ENCODE data around the gene SNX9. TPM values are rescaled to one million over a fixed set of nuclear protein-coding genes. Genes with fewer than 3 reads are reported as not detected.
A peak's percentile ranks its signal among the peaks of the same experiment; 100 is the strongest.

The SNX9 gene
- total RNA-seq, 1 experiment from 2014 or later = 31.3 TPM

DNA sequence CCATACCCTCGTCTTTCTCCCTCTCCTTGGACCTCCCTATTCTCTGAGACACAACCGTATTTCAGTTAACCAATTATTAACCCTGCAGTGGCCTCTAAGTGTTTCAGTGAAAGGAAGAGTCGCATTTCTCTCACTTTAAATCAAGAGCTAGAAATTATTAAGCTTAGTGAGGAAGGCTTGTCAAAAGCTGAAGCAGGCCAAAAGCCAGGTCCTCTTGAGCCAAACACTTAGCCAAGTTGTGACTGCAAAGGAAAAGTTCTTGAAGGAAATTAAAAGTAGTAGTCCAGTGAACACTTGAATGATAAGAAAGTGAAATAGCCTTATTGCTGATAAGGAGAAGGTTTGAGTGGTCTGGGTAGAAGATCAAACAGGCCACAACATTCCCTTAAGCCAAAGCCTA is 58.3 kb downstream of the SNX9 start:
- Histone ChIP-seq H2AFZ (ENCODE audit: low read length) (no peak overlapping the region), H4K8ac (replicated peaks; ENCODE audit: insufficient read length, low read depth, low read length) (no peak overlapping the region), H3K79me2 (ENCODE audit: insufficient read depth, low read length) (no peaks in the 10 kb centered on the region), H3K9me3 (ENCODE audit: control insufficient read depth, low read depth, low read length) (no peaks in the 10 kb centered on the region), H2BK5ac (ENCODE audit: insufficient read length, low read length) (no peak overlapping the region), H2BK120ac (ENCODE audit: low read depth, low read length, poor library complexity, severe bottlenecking) (no peak overlapping the region), H2BK15ac (ENCODE audit: low read depth, low read length) (no peak overlapping the region), H2BK12ac (ENCODE audit: insufficient read length, low read depth, low read length) (no peak overlapping the region), H3T11ph (ENCODE audit: low read length) (no peak overlapping the region), H3K18ac (ENCODE audit: insufficient read length, low read depth, low read length) (no peak overlapping the region), H4K5ac (ENCODE audit: insufficient read length, low read depth, low read length) (no peak overlapping the region), H2BK20ac (ENCODE audit: low read depth, low read length, poor library complexity, severe bottlenecking) (no peak overlapping the region), H4K20me1 (ENCODE audit: control insufficient read depth, insufficient read depth, insufficient read length) (no peaks in the 10 kb centered on the region), H3K4ac (ENCODE audit: low read depth, low read length) (no peak overlapping the region), H3K23ac (ENCODE audit: insufficient read length, low read depth, low read length) (no peak overlapping the region), H3K9ac (ENCODE audit: extremely low read depth, insufficient read length, low read length) (no peak overlapping the region), H3K56ac (ENCODE audit: insufficient read length, low read depth, low read length) (no peak overlapping the region), H3K23me2 (ENCODE audit: insufficient read length, low read depth, low read length, poor library complexity, severe bottlenecking) (no peaks in the 10 kb centered on the region), H3K79me1 (ENCODE audit: insufficient read depth, low read depth, low read length, poor library complexity, severe bottlenecking) (no peaks in the 10 kb centered on the region), H3K14ac (ENCODE audit: insufficient read depth, low read length) (no peak overlapping the region), H4K91ac (ENCODE audit: insufficient read length, low read depth, low read length) (no peak overlapping the region), H3K4me1 (ENCODE audit: insufficient read depth, low read length) (no peaks in the 10 kb centered on the region; the same call in 1 of the 2 replicates), H3K4me2 (ENCODE audit: insufficient read depth, insufficient read length, low read length) (no peak overlapping the region), H2AK5ac (ENCODE audit: insufficient read length, low read length) (no peak overlapping the region), H3K27ac (ENCODE audit: insufficient read length, low read depth, low read length) (no peak overlapping the region), H3K27me3 (ENCODE audit: insufficient read depth, low read length) (no peaks in the 10 kb centered on the region)
- no CpG with 5 or more reads among the region's 3 CpGs for WGBS (ENCODE audit: extremely low coverage, insufficient read length, low lambda C conversion rate)
- Mint-ChIP-seq H3K9me3 (no peaks in the 10 kb centered on the region), H3K27ac (peak overlapping the region in 1 of 3 experiments; percentile 40; a peak in 2 of 7 replicates), H3K4me1 (peaks cover 32 to 34% of the 10 kb centered on the region in 2 experiments), H3K27me3 (ENCODE audit: low read depth) (no peaks in the 10 kb centered on the region), H3K36me3 (ENCODE audit: insufficient read depth in 1 of 3, low read depth in 3 of 3) (peaks cover 20 to 40% (median 25%) of the 10 kb centered on the region in 3 experiments; a peak in 6 of 7 replicates), H3K4me3 (no peak overlapping the region)
- DNase-seq = no peak
- TF ChIP-seq, protein P1, sequence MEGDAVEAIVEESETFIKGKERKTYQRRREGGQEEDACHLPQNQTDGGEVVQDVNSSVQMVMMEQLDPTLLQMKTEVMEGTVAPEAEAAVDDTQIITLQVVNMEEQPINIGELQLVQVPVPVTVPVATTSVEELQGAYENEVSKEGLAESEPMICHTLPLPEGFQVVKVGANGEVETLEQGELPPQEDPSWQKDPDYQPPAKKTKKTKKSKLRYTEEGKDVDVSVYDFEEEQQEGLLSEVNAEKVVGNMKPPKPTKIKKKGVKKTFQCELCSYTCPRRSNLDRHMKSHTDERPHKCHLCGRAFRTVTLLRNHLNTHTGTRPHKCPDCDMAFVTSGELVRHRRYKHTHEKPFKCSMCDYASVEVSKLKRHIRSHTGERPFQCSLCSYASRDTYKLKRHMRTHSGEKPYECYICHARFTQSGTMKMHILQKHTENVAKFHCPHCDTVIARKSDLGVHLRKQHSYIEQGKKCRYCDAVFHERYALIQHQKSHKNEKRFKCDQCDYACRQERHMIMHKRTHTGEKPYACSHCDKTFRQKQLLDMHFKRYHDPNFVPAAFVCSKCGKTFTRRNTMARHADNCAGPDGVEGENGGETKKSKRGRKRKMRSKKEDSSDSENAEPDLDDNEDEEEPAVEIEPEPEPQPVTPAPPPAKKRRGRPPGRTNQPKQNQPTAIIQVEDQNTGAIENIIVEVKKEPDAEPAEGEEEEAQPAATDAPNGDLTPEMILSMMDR (conservative IDR thresholded peaks at IDR 0.05) = no peak

Measured in H9 (cell line).